ENCODE measurements around the gene PACS2. TPM values are rescaled to one million over a fixed set of nuclear protein-coding genes. Genes with fewer than 3 reads are reported as not detected.

PACS2 gene
- total and polyA plus RNA-seq, 4 donors, result 5.1 to 21.9 (median 9.8) TPM

GRCh38 chr14:105445290-105445689 is 130.7 kb downstream of the PACS2 start:
- Histone ChIP-seq H3K27ac (ENCODE audit: low read depth in 1 of 2, low read length in 2 of 2) (no peak overlapping the region), H3K9ac (ENCODE audit: low read depth in 1 of 2, low read length in 2 of 2) (no peak overlapping the region), H3K36me3 (ENCODE audit: control insufficient read depth in 4 of 4, insufficient read depth in 3 of 4, low read depth in 1 of 4, low read length in 3 of 4) (peaks cover 0 to 3% (median 1%) of the 10 kb centered on the region in 4 donors), H3K9me3 (ENCODE audit: control insufficient read depth in 4 of 4, low read length in 3 of 4) (no peaks in the 10 kb centered on the region), H3K27me3 (ENCODE audit: control insufficient read depth in 4 of 4, insufficient read depth in 4 of 4, low read length in 3 of 4) (no peaks in the 10 kb centered on the region), H3K4me1 (ENCODE audit: control insufficient read depth in 4 of 4, insufficient read depth in 4 of 4, low read length in 3 of 4) (no peaks in the 10 kb centered on the region), H3K4me3 (ENCODE audit: low read depth in 1 of 3, low read length in 3 of 3) (no peak overlapping the region)
- TF ChIP-seq RXRA (IDR thresholded peaks at IDR 0.05), result no peak
- no peak for TF ChIP-seq REST (IDR thresholded peaks at IDR 0.05)
- TF ChIP-seq MAX (IDR thresholded peaks at IDR 0.05), result no peak
- no peak for TF ChIP-seq HNF4G (IDR thresholded peaks at IDR 0.05)
- TF ChIP-seq YY1 (IDR thresholded peaks at IDR 0.05), result no peak
- DNase-seq (ENCODE audit: low spot score), result no peak
- 94% methylated on average over 24 of the region's 24 CpGs for WGBS

- H3K9ac ChIP-seq (ENCODE audit: low read depth in 1 of 2, low read length in 2 of 2), result no peak overlapping the region
- DNase-seq (ENCODE audit: low spot score), result no peak
- WGBS, result 92% methylated on average over 26 of the region's 26 CpGs
- H3K36me3 ChIP-seq (ENCODE audit: control insufficient read depth in 4 of 4, insufficient read depth in 3 of 4, low read depth in 1 of 4, low read length in 3 of 4), result peaks cover 0 to 9% (median 2%) of the 10 kb centered on the region in 4 donors
- no peak overlapping the region for H3K4me3 ChIP-seq (ENCODE audit: low read depth in 1 of 3, low read length in 3 of 3)
- TF ChIP-seq EGR1 (IDR thresholded peaks at IDR 0.05; ENCODE audit: low read depth in 2 of 2) (no peak), FOXA2 (IDR thresholded peaks at IDR 0.05) (no peak), RAD21 (IDR thresholded peaks at IDR 0.05) (no peak), ZBTB33 (IDR thresholded peaks at IDR 0.05) (no peak), HNF4A (conservative IDR thresholded peaks at IDR 0.05) (no peak)
- no peaks in the 10 kb centered on the region for H3K27me3 ChIP-seq (ENCODE audit: control insufficient read depth in 4 of 4, insufficient read depth in 4 of 4, low read length in 3 of 4)
- H3K4me1 ChIP-seq (ENCODE audit: control insufficient read depth in 4 of 4, insufficient read depth in 4 of 4, low read length in 3 of 4), result no peaks in the 10 kb centered on the region
- no peaks in the 10 kb centered on the region for H3K9me3 ChIP-seq (ENCODE audit: control insufficient read depth in 4 of 4, low read length in 3 of 4)
- no peak overlapping the region for H3K27ac ChIP-seq (ENCODE audit: low read depth in 1 of 2, low read length in 2 of 2)
These were observed 131.6 kb downstream of the PACS2 start for GRCh38 chr14:105445901-105446845.

- no peak overlapping the region for H3K9ac ChIP-seq (ENCODE audit: low read depth in 1 of 2, low read length in 2 of 2)
- no peaks in the 10 kb centered on the region for H3K9me3 ChIP-seq (ENCODE audit: control insufficient read depth in 4 of 4, low read length in 3 of 4)
- 84% methylated on average over 14 of the region's 14 CpGs for WGBS
- no peak overlapping the region for H3K4me3 ChIP-seq (ENCODE audit: low read depth in 1 of 3, low read length in 3 of 3)
- DNase-seq (ENCODE audit: low spot score), result no peak
- no peak overlapping the region for H3K27ac ChIP-seq (ENCODE audit: low read depth in 1 of 2, low read length in 2 of 2)
- peaks cover 0 to 9% (median 3%) of the 10 kb centered on the region in 4 donors for H3K36me3 ChIP-seq (ENCODE audit: control insufficient read depth in 4 of 4, insufficient read depth in 3 of 4, low read depth in 1 of 4, low read length in 3 of 4)
- H3K4me1 ChIP-seq (ENCODE audit: control insufficient read depth in 4 of 4, insufficient read depth in 4 of 4, low read length in 3 of 4), result no peaks in the 10 kb centered on the region
- H3K27me3 ChIP-seq (ENCODE audit: control insufficient read depth in 4 of 4, insufficient read depth in 4 of 4, low read length in 3 of 4), result no peaks in the 10 kb centered on the region
- TF ChIP-seq HNF4A (conservative IDR thresholded peaks at IDR 0.05) (no peak), RXRA (IDR thresholded peaks at IDR 0.05) (no peak), NR2F2 (IDR thresholded peaks at IDR 0.05) (no peak), FOXA2 (IDR thresholded peaks at IDR 0.05) (no peak), HNF4G (IDR thresholded peaks at IDR 0.05) (no peak), ATF3 (IDR thresholded peaks at IDR 0.05) (no peak), MAX (IDR thresholded peaks at IDR 0.05) (no peak), SP1 (IDR thresholded peaks at IDR 0.05) (no peak), FOXA1 (IDR thresholded peaks at IDR 0.05) (no peak), GABPA (IDR thresholded peaks at IDR 0.05 in 1 of 2, conservative IDR thresholded peaks at IDR 0.05 in 1 of 2) (no peak), EGR1 (IDR thresholded peaks at IDR 0.05; ENCODE audit: low read depth in 2 of 2) (no peak), REST (IDR thresholded peaks at IDR 0.05) (no peak), TAF1 (conservative IDR thresholded peaks at IDR 0.05) (no peak), YY1 (IDR thresholded peaks at IDR 0.05) (no peak), RAD21 (IDR thresholded peaks at IDR 0.05) (no peak)
These were observed 132.4 kb downstream of the PACS2 start for GRCh38 chr14:105446971-105447370.
